GM20000 (cell line): ENCODE data around the gene TUBB4B.
A peak's percentile ranks its signal among the peaks of the same experiment; 100 is the strongest.
"Not testable (repeated sequence)": the region's sequence is repeated elsewhere in the genome, so short reads cannot be mapped to it uniquely, and the experiment has no call there.

Experiments used
- DNase-seq: peaks from one replicate; pipeline ENCODE4 v3.0.0; 2012; ENCODE audit warnings: low spot score
- TF ChIP-seq, protein P1 (sequence below): IDR thresholded peaks from 2 replicates; pipeline ENCODE4 v1.5.1; 2012; ENCODE audit warnings: mild to moderate bottlenecking, control low read depth; ENCODE audit errors: extremely low read depth, missing control alignments

The TUBB4B gene

DNA sequence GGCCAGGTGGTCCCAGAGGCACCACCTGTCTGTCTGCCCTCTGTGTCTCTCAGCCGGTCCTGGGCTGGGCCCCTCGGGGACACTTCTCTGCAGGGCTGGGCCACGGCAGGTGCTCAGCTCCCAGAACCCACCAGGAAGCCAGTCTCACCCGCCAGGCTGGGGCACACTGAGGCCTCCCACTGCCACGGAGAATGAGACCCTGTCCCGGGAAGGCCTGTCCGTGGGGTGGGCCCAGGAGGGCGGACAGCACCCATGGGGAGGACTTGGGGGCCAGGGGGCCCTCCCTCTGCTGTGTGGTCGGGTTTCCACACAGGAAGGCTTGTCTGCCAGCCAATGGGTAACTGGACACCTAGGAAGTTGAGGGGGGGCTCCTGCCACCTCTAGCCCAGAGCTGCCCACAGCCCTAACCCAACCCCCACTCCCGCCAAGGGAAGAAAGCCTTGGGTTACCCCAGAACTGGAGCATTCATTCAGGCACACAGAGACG is 4.1 kb upstream of the TUBB4B start:
- no peak for DNase-seq
- TF ChIP-seq, protein P1, sequence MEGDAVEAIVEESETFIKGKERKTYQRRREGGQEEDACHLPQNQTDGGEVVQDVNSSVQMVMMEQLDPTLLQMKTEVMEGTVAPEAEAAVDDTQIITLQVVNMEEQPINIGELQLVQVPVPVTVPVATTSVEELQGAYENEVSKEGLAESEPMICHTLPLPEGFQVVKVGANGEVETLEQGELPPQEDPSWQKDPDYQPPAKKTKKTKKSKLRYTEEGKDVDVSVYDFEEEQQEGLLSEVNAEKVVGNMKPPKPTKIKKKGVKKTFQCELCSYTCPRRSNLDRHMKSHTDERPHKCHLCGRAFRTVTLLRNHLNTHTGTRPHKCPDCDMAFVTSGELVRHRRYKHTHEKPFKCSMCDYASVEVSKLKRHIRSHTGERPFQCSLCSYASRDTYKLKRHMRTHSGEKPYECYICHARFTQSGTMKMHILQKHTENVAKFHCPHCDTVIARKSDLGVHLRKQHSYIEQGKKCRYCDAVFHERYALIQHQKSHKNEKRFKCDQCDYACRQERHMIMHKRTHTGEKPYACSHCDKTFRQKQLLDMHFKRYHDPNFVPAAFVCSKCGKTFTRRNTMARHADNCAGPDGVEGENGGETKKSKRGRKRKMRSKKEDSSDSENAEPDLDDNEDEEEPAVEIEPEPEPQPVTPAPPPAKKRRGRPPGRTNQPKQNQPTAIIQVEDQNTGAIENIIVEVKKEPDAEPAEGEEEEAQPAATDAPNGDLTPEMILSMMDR = no peak

DNA sequence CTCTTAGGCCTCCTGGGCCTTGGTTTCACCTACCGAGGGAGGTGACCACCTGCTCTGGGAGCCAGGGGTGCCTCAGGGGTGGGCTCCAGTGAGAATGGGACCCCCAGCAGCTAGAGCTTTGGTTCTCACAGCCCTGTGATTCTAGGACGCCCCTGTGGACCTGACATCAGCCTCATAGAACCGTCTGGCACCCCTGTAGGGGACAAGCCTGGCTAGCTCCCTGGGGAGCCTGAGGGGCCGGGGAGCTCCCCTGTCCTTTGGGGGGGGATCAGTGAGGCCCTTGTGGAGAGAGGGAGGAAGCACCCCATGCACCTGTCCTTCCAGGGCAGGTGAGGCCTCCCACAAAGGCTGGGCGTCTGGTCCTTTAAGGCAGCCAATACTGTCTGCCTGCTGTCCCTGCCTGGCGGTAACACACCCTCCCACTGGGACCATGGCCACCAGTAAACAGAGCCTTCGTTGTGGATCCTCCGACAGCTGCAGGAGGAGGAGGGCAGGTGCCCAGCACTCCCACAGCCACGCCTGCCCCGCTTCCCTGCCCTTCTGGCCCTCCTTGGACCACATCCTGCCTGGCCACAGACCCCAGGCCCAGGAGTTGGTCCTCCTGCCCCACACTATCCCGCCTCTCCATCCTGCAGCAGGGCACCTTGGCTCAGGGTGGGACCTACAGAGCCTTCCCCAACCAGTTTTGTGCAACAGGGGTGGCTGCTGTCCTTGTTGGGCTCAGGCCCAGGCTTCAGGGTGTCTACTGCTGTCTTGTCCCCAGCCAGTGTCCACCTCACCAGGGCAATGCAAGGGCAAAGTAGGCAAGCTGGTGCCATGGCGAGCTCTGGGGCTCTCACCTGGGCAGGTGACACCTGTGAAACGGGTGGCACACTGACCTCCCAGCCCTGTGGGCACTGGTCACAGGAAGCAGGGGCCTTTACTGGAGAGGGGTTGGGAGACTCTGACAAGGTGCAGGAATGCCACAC is 3.0 kb upstream of the TUBB4B start:
- no peak for DNase-seq
- TF ChIP-seq, protein P1 = no peak

DNA sequence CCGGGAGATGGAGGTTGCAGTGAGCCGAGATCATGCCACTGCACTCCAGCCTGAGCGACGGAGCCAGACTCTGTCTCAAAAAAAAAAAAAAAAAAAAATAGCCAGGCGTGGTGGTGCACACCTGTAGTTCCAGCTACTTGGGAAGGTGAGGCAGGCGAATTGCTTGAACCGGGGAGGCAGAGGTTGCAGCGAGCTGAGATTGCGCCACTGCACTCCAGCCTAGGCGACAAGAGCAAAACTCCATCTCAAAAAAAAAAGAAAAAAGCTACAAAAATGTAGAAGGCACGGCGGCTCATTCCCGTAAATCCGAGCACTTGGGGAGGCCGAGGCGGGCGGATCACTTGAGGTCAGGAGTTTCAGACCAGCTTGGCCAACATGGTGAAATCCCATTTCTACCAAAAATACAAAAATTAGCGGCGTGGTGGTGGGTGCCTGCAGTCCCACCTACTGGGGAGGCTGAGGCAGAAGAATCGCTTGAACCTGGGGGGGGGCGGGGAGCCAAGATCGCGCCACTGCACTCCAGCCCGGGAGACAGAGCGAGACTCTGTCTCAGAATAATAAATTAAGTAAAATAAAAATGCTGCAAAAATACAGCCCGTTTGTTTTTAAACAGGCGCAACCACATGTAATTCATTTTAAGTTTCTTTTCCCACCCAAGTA is 1.4 kb upstream of the TUBB4B start:
- not testable (repeated sequence) for DNase-seq

DNA sequence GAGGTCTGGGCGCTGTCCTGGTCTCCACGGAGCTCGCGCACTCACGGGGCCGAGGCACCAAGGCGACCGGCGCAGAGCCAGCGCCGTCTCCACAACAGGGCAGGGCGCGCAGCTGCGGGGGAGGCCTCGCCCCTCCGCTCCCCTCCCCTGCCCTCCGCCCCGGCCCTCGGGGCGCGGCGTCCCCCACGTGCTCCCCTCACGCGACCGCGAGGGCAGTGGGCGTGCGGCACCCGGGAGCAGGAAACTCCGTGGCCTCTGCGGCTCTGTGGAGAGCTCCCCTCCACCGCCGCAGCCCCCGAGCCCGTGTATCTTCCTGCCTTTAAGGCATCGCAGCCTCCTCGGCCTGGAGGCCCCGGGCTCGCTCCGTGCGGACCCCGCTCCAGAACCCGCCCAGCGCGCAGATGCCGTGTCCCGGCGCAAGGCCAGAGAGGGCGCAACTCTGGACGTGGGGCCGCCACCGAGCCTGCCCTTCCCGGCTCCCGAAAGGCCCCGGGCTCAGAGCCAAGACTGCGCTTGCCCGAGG is 708 bp upstream of the TUBB4B start:
- peak; percentile 83 for DNase-seq
- TF ChIP-seq, protein P1 = peak; percentile 21

DNA sequence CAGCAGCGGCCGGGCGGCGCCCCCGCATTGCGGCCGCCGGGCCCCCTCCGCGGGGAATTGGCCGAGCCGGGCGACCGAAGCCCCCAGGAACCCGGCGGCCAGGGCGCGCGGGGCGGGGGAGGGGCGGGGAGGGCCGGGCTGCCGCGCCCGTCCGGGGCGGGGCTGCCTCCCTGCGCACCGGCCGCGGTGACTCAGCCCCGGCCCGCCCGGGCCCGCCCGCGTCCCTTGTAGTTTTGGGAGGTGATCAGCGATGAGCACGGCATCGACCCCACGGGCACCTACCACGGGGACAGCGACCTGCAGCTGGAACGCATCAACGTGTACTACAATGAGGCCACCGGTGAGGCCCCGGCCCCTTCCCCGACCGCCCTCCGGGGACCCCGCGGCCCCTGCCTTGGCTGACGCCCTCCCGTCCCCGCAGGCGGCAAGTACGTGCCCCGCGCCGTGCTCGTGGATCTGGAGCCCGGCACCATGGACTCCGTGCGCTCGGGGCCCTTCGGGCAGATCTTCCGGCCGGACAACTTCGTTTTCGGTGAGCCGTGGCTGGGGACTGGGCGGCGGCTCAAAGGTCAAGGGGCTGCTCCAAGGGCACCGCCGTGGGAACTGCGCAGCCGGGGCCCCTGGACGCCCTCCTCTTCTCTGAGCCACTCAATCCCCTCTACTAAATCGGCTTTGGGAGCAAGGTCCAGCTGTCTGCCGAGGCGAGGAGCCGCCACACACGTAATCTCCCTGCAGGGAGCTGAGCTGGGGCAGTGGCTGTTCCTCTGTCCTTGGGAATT is 592 bp downstream of the TUBB4B start:
- TF ChIP-seq, protein P1 = no peak
- peak; percentile 79 for DNase-seq

DNA sequence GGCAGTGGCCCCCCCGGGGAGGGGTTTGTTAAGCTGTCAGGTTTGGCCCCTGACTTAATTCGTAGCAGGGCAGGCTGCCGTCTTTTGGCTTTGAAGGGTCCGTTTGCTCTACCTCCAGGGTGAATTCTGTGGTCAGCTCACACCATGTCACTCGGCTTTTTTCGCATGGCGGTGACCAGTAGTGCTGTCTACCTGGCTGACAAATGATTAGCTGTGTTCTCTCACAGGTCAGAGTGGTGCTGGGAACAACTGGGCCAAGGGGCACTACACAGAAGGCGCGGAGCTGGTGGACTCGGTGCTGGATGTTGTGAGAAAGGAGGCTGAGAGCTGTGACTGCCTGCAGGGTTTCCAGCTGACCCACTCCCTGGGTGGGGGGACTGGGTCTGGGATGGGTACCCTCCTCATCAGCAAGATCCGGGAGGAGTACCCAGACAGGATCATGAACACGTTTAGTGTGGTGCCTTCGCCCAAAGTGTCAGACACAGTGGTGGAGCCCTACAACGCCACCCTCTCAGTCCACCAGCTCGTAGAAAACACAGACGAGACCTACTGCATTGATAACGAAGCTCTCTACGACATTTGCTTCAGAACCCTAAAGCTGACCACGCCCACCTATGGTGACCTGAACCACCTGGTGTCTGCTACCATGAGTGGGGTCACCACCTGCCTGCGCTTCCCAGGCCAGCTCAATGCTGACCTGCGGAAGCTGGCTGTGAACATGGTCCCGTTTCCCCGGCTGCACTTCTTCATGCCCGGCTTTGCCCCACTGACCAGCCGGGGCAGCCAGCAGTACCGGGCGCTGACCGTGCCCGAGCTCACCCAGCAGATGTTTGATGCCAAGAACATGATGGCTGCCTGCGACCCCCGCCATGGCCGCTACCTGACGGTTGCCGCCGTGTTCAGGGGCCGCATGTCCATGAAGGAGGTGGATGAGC is 1.4 kb downstream of the TUBB4B start:
- TF ChIP-seq, protein P1 = no peak
- no peak for DNase-seq

DNA sequence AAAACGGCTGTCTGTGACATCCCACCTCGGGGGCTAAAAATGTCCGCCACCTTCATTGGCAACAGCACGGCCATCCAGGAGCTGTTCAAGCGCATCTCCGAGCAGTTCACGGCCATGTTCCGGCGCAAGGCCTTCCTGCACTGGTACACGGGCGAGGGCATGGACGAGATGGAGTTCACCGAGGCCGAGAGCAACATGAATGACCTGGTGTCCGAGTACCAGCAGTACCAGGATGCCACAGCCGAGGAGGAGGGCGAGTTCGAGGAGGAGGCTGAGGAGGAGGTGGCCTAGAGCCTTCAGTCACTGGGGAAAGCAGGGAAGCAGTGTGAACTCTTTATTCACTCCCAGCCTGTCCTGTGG is 2.2 kb downstream of the TUBB4B start:
- not testable (repeated sequence) for DNase-seq
